ENCODE measurements around the gene WNT7A.

Gene WNT7A

GRCh38 chr3:13850161-13850945, 29.5 kb downstream of the WNT7A start:
- Histone ChIP-seq H3K4me3 (replicated peaks; ENCODE audit: low read depth, low read length) (no peak overlapping the region), H3K27me3 (replicated peaks; ENCODE audit: control insufficient read depth, insufficient read depth, low read length) (peaks cover 2% of the 10 kb centered on the region), H3K36me3 (ENCODE audit: control insufficient read depth, insufficient read depth, low read length) (no peaks in the 10 kb centered on the region)
- TF ChIP-seq CTCF (IDR thresholded peaks at IDR 0.05; ENCODE audit: insufficient read depth, low read length, poor library complexity, severe bottlenecking): no peak
- no peak for DNase-seq (ENCODE audit: extremely low read depth, insufficient read length)

GRCh38 chr3:13849018-13849417, 30.9 kb downstream of the WNT7A start:
- peaks cover 2% of the 10 kb centered on the region for H3K27me3 ChIP-seq (replicated peaks; ENCODE audit: control insufficient read depth, insufficient read depth, low read length)
- H3K36me3 ChIP-seq (ENCODE audit: control insufficient read depth, insufficient read depth, low read length): no peaks in the 10 kb centered on the region
- no peak overlapping the region for H3K4me3 ChIP-seq (replicated peaks; ENCODE audit: low read depth, low read length)
- no peak for DNase-seq (ENCODE audit: extremely low read depth, insufficient read length)
- TF ChIP-seq CTCF (IDR thresholded peaks at IDR 0.05; ENCODE audit: insufficient read depth, low read length, poor library complexity, severe bottlenecking): no peak

- DNase-seq (ENCODE audit: extremely low read depth, insufficient read length): no peak
- Histone ChIP-seq H3K36me3 (ENCODE audit: control insufficient read depth, insufficient read depth, low read length) (no peaks in the 10 kb centered on the region), H3K27me3 (replicated peaks; ENCODE audit: control insufficient read depth, insufficient read depth, low read length) (peaks cover 2% of the 10 kb centered on the region), H3K4me3 (replicated peaks; ENCODE audit: low read depth, low read length) (no peak overlapping the region)
- TF ChIP-seq CTCF (IDR thresholded peaks at IDR 0.05; ENCODE audit: insufficient read depth, low read length, poor library complexity, severe bottlenecking): no peak
Observed at GRCh38 chr3:13846716-13847570, 32.9 kb downstream of the WNT7A start.

GRCh38 chr3:13846238-13846637, 33.6 kb downstream of the WNT7A start:
- no peak for TF ChIP-seq CTCF (IDR thresholded peaks at IDR 0.05; ENCODE audit: insufficient read depth, low read length, poor library complexity, severe bottlenecking)
- Histone ChIP-seq H3K36me3 (ENCODE audit: control insufficient read depth, insufficient read depth, low read length) (no peaks in the 10 kb centered on the region), H3K27me3 (replicated peaks; ENCODE audit: control insufficient read depth, insufficient read depth, low read length) (peaks cover 2% of the 10 kb centered on the region), H3K4me3 (replicated peaks; ENCODE audit: low read depth, low read length) (no peak overlapping the region)
- no peak for DNase-seq (ENCODE audit: extremely low read depth, insufficient read length)

- no peaks in the 10 kb centered on the region for H3K36me3 ChIP-seq (ENCODE audit: control insufficient read depth, insufficient read depth, low read length)
- DNase-seq (ENCODE audit: extremely low read depth, insufficient read length): no peak
- TF ChIP-seq CTCF (IDR thresholded peaks at IDR 0.05; ENCODE audit: insufficient read depth, low read length, poor library complexity, severe bottlenecking): no peak
- no peak overlapping the region for H3K4me3 ChIP-seq (replicated peaks; ENCODE audit: low read depth, low read length)
- peaks cover 2% of the 10 kb centered on the region for H3K27me3 ChIP-seq (replicated peaks; ENCODE audit: control insufficient read depth, insufficient read depth, low read length)
Observed at GRCh38 chr3:13845806-13846205, 34.1 kb downstream of the WNT7A start.

Data from GM06990 (cell line).